ENCODE data around the gene KPTN. TPM values are rescaled to one million over a fixed set of nuclear protein-coding genes. Genes with fewer than 3 reads are reported as not detected.
A peak's percentile ranks its signal among the peaks of the same experiment; 100 is the strongest.

Gene KPTN
- total and polyA plus RNA-seq, 12 donors = 2.9 to 121 (median 9.9) TPM

DNA sequence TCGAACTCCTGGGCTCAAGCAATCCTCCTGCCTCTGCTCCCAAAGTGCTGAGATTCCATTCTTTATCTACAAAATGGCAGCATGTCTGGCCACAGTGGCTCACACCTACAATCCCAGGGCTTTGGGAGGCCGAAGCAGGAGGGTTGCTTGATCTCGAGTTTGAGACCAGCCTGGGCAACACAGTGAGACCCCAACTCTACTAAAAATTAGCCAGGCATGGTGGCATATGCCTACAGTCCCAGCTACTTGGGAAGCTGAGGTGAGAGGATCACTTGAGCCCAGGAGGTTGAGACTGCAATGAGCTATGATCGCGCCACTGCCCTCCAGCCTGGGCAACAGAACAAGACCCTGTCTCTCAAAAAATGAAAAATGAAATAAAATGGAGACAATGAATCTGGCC is 24.7 kb upstream of the KPTN start:
- intact Hi-C loops (cut with DNase I) = no loop called here
- TF ChIP-seq CTCF (IDR thresholded peaks at IDR 0.05) (no peak), POLR2A (IDR thresholded peaks at IDR 0.05) (no peak)
- DNase-seq = no peak
- no peak overlapping the region for H3K4me3 ChIP-seq
- no peaks in the 10 kb centered on the region for H3K9me3 ChIP-seq (replicated peaks in 1 of 3)
- peaks cover 70 to 91% of the 10 kb centered on the region in 2 donors for H3K4me1 ChIP-seq (replicated peaks in 1 of 2)
- H3K27me3 ChIP-seq = no peaks in the 10 kb centered on the region
- H3K27ac ChIP-seq = peak overlapping the region in 3 of 5 donors; percentile 29 to 100 (median 58)
- H3K36me3 ChIP-seq (replicated peaks in 1 of 2) = peaks cover 0 to 5% of the 10 kb centered on the region in 2 donors
- 84 to 94% (median 87%) methylated on average over 3 to 5 of the region's 5 CpGs for WGBS, 4 donors

DNA sequence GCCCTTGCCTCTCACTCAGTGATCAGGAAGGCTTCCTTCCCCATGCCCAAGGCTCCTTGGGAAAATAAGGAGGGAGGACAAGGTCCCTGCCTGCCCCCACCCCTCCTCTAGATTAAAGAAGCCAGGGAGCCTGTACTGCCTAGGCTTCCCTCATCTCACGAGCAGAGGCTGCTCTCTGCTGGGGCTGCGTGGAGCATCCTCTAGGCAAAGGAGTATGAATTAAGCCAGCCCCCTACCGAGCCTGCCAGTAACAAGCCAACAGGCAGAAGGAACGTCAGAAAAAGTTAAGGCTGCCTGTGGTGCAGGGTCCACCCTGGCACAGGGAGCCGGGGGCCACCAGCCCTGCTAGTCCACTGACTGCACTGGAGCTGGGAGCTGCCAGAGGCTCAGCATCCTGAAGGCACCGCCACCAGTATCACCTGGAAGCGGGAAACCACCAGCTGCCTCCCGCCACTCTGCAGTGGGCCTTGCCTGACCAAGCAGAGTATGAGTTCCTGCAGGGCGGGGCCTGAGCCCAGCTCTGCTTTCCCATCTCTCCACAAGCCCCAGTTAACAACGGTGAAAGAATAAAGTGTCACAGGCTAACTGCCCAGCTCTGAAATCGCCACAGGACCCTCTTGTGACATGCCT is 24.0 kb upstream of the KPTN start:
- TF ChIP-seq POLR2A (IDR thresholded peaks at IDR 0.05) (no peak), CTCF (IDR thresholded peaks at IDR 0.05) (no peak)
- intact Hi-C loops (cut with DNase I) = no loop called here
- WGBS, 4 donors = 69 to 80% (median 72%) methylated on average over 5 to 11 of the region's 11 CpGs
- Histone ChIP-seq H3K9me3 (replicated peaks in 1 of 3) (no peaks in the 10 kb centered on the region), H3K4me3 (no peak overlapping the region), H3K4me1 (replicated peaks in 1 of 2) (peaks cover 70 to 91% of the 10 kb centered on the region in 2 donors), H3K36me3 (replicated peaks in 1 of 2) (peaks cover 0 to 11% of the 10 kb centered on the region in 2 donors), H3K27ac (peak overlapping the region in 2 of 5 donors; percentile 62 to 100), H3K27me3 (no peaks in the 10 kb centered on the region)
- DNase-seq = peak in 2 of 7 donors; percentile 17 to 25

- TF ChIP-seq POLR2A (IDR thresholded peaks at IDR 0.05) (no peak), CTCF (IDR thresholded peaks at IDR 0.05) (no peak)
- intact Hi-C loops (cut with DNase I) = no loop called here
- no peaks in the 10 kb centered on the region for H3K9me3 ChIP-seq (replicated peaks in 1 of 3)
- no peak overlapping the region for H3K4me3 ChIP-seq
- peak overlapping the region in 3 of 5 donors; percentile 0 to 100 (median 62) for H3K27ac ChIP-seq
- no peaks in the 10 kb centered on the region for H3K27me3 ChIP-seq
- WGBS, 4 donors = 39 to 80% (median 47%) methylated on average over 2 to 6 of the region's 6 CpGs
- H3K4me1 ChIP-seq (replicated peaks in 1 of 2) = peaks cover 63 to 81% of the 10 kb centered on the region in 2 donors
- peaks cover 0 to 22% of the 10 kb centered on the region in 2 donors for H3K36me3 ChIP-seq (replicated peaks in 1 of 2)
- peak; percentile 46 to 79 (median 68) for DNase-seq
Observed at GRCh38 chr19:47507012-47507411, 23.0 kb upstream of the KPTN start.

GRCh38 chr19:47506459-47506858 is 22.4 kb upstream of the KPTN start:
- intact Hi-C loops (cut with DNase I) = no loop called here
- no peaks in the 10 kb centered on the region for H3K9me3 ChIP-seq (replicated peaks in 1 of 3)
- H3K36me3 ChIP-seq (replicated peaks in 1 of 2) = peaks cover 0 to 24% of the 10 kb centered on the region in 2 donors
- H3K27me3 ChIP-seq = no peaks in the 10 kb centered on the region
- 66 to 80% (median 75%) methylated on average over 3 to 8 of the region's 8 CpGs for WGBS, 4 donors
- H3K4me3 ChIP-seq = no peak overlapping the region
- peaks cover 57 to 76% of the 10 kb centered on the region in 2 donors for H3K4me1 ChIP-seq (replicated peaks in 1 of 2)
- H3K27ac ChIP-seq = peak overlapping the region in 3 of 5 donors; percentile 0 to 100 (median 62)
- no peak for TF ChIP-seq CTCF (IDR thresholded peaks at IDR 0.05)
- TF ChIP-seq POLR2A (IDR thresholded peaks at IDR 0.05) = no peak
- DNase-seq = peak in 2 of 7 donors; percentile 13 to 29
